Upper lobe of right lung (tissue), 1 donor: ENCODE data around the gene MLLT1. TPM values are rescaled to one million over a fixed set of nuclear protein-coding genes. Genes with fewer than 3 reads are reported as not detected.

Source experiments
- ATAC-seq: fragments of 200-7000 bp; cut with Tn5 transposase; one replicate; pipeline ENCODE4 v1.9.1; 2020; ENCODE audit warnings: mild to moderate bottlenecking, moderate library complexity
- DNase-seq: peaks from one replicate; pipeline ENCODE4 v3.0.0-alpha.2; 2020
- H3K27ac ChIP-seq: fragments of 200-600 bp; one replicate; pipeline ENCODE4 v1.8.0; 2022
- H3K27me3 ChIP-seq: fragments of 200-600 bp; one replicate; pipeline ENCODE4 v1.8.0; 2022; ENCODE audit warnings: mild to moderate bottlenecking
- H3K36me3 ChIP-seq: fragments of 200-600 bp; one replicate; pipeline ENCODE4 v1.8.0; 2022
- H3K4me1 ChIP-seq: fragments of 200-600 bp; one replicate; pipeline ENCODE4 v1.8.0; 2022
- H3K4me3 ChIP-seq: fragments of 200-600 bp; one replicate; pipeline ENCODE4 v1.8.0; 2022; ENCODE audit warnings: mild to moderate bottlenecking
- H3K9me3 ChIP-seq: fragments of 200-600 bp; one replicate; pipeline ENCODE4 v1.8.0; 2022
- intact Hi-C: fragments of 100-400 bp; cut with DNase I; formaldehyde crosslinking; loops from one replicate; pipeline ENCODE4 v1.11.0; 2022
- total RNA-seq: library from RNA; stranded (reverse); fragmentation: NEBNext Ultra II Directional; extraction: Animal tissue kit (Norgen Biotek cat#: 25700); gene quantifications from one replicate; pipeline ENCODE4 v1.2.1, GENCODE V29; 2021
- TF ChIP-seq, protein P1 (sequence below): fragments of 200-600 bp; IDR thresholded peaks from one replicate; pipeline ENCODE4 v1.8.0; 2022; ENCODE audit warnings: antibody characterized with exemption
- donor health status: DM: no; HTN: yes; CAD: no; lungs with severe emphysema.

The MLLT1 gene
- total RNA-seq, 1 donor from 2014 or later = 73.4 TPM

DNA sequence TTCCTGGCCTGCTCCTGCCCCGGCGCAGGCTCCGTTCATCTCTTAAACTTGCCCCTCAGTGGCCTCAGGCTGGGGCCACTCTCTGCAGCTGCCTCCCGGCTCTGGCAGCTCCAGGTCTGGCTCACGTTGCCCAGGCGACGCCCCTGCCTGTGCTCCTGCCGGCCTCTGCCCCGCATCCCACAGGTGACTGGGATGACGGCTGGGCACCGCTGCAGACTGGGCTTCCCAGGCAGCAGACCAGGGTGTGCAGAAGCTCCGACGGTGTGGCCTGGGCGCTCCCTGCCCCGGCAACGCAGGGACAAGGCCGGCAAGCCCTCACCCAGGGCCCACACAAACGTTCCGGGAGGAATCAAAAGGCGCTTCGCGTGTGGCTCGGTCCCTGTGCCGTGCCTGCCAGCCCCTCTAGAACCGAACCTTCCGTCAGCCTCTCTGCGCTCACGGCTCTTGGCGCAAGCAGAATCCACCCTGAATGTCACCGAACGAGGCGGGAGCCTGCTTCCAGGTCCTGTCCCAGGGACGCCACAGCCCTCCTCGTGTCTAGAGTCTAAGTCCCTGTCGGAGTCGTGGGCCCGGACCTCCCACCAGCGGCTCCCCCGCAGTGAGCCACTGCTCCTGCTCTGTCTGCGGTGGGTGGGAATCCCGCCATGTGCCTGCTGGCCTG, 64.8 kb downstream of the MLLT1 start:
- ATAC-seq = no peak
- intact Hi-C loops = loop anchor here (5.0 kb wide), 1 partner anchor 82 kb away; no protein-coding TSS in a partner anchor
- H3K9me3 ChIP-seq = no peaks in the 10 kb centered on the region
- peak; percentile 65 for DNase-seq
- H3K27ac ChIP-seq = no peak overlapping the region
- H3K4me1 ChIP-seq = peaks cover 28% of the 10 kb centered on the region
- no peak overlapping the region for H3K4me3 ChIP-seq
- H3K27me3 ChIP-seq = no peaks in the 10 kb centered on the region
- TF ChIP-seq, protein P1, sequence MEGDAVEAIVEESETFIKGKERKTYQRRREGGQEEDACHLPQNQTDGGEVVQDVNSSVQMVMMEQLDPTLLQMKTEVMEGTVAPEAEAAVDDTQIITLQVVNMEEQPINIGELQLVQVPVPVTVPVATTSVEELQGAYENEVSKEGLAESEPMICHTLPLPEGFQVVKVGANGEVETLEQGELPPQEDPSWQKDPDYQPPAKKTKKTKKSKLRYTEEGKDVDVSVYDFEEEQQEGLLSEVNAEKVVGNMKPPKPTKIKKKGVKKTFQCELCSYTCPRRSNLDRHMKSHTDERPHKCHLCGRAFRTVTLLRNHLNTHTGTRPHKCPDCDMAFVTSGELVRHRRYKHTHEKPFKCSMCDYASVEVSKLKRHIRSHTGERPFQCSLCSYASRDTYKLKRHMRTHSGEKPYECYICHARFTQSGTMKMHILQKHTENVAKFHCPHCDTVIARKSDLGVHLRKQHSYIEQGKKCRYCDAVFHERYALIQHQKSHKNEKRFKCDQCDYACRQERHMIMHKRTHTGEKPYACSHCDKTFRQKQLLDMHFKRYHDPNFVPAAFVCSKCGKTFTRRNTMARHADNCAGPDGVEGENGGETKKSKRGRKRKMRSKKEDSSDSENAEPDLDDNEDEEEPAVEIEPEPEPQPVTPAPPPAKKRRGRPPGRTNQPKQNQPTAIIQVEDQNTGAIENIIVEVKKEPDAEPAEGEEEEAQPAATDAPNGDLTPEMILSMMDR = no peak
- H3K36me3 ChIP-seq = peaks cover 28% of the 10 kb centered on the region

DNA sequence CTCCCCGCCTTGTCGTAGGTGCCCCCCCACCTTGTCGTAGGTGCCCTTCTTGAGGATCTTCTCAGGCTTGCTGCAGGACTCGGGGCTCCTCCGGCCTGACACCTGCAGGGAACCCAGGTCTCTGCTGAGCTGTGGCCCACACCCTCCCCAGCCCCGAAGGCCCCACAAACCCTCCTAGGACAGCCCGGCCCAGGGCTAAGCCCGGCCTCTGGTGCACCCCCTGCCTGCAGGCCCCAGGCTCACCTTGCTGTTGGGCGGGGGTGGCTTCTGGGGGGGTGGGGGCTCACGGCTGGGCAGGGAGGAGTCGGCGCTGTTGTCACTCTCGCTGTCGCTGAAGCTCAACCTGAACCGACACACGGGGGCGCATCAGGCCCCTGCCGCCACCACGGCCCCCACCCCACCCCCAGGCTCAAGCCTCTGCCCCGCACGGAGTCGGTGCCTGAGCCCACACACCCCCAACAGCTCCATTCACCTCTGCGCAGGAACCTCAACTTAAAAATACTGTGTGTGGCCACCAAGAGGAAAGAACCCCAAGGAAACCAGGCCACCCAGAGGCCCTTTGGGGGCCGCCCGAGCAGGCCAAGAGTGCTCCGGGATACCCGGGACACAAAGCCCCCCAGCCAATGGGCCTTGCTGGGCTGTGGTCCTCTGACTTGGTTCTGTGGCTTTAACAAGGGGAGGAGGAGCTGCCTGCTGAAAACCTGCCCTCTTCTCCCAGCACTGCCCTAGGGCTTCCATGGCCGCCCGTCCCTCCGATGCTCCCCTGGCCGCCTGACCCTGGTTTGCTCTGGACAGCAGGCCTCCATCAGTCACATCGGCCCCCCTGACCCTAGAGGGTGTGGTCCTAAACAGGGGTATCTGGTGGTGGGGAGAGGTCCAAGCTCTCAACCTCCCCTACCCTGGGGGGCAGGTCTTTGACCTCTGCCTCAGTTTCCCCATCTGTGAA, 65.8 kb downstream of the MLLT1 start:
- Histone ChIP-seq H3K4me3 (no peak overlapping the region), H3K9me3 (no peaks in the 10 kb centered on the region), H3K36me3 (peaks cover 28% of the 10 kb centered on the region), H3K27ac (no peak overlapping the region), H3K27me3 (no peaks in the 10 kb centered on the region), H3K4me1 (peaks cover 18% of the 10 kb centered on the region)
- intact Hi-C loops = no loop called here
- TF ChIP-seq, protein P1 = no peak
- DNase-seq (peak; percentile 56), ATAC-seq (no peak)

DNA sequence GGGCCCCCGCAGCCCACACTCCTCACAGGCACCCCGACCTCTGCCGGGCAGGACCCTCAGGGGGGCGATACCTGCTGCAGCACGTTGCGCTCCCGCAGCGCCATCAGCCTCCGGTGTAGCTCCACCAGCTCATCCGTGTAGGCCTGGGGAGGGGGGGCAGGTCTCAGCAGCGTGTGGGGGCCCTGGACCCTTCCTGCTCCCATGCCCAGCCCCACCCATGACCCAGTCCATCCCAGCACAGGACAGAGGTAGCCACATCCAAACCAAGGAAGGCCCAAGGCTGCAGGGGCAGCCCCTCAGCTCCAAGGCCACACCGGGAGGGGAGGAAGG, 66.5 kb downstream of the MLLT1 start:
- H3K27ac ChIP-seq = no peak overlapping the region
- intact Hi-C loops = no loop called here
- H3K27me3 ChIP-seq = no peaks in the 10 kb centered on the region
- ATAC-seq (no peak), DNase-seq (peak; percentile 61)
- peaks cover 28% of the 10 kb centered on the region for H3K36me3 ChIP-seq
- H3K9me3 ChIP-seq = no peaks in the 10 kb centered on the region
- TF ChIP-seq, protein P1 = no peak
- peaks cover 12% of the 10 kb centered on the region for H3K4me1 ChIP-seq
- no peak overlapping the region for H3K4me3 ChIP-seq

DNA sequence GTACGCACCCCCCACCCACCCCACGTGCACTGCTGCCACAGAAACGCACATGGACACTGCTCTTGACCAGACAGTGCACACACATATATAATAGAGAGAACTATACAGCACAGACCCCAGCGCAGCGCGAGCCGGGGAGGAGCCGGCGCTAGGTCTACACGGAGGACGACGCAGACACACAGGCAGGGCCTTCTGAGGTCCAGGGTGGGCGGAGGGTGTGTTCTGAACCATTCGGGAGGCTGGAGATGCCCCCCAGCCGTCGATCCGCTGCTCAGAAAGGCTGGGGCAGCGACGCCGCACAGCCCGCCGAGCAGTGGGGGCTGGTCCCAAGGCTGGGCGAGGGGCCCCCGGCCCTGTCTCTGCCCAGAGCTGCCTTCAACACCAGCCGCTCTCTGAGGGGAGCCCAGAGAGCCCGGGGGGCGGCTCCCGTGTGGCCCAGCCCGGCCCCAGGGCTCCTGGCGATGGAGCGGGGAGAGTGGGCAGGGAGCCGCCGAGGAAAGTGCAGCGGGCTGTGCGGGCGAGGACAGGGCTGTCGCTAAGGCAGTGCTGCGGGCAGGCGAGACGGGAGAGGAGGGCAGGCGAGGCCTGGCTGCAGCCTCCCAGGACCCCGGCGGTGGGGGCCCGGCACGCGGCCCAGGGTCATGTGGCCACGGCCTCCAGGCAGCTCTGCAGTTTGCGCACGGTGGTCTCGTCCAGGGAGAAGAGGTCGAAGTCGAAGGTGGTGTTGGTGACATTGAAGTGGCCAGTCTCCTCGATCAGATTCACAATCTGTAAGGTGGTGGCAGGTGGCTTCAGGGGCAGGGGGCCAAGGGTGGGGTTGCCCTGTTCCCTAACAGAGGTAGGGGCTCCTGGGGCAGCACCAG, 67.1 kb downstream of the MLLT1 start:
- ATAC-seq (no peak), DNase-seq (peak; percentile 66)
- TF ChIP-seq, protein P1 = no peak
- intact Hi-C loops = no loop called here
- Histone ChIP-seq H3K4me3 (no peak overlapping the region), H3K36me3 (peaks cover 28% of the 10 kb centered on the region), H3K27ac (no peak overlapping the region), H3K4me1 (peaks cover 6% of the 10 kb centered on the region), H3K9me3 (no peaks in the 10 kb centered on the region), H3K27me3 (no peaks in the 10 kb centered on the region)

DNA sequence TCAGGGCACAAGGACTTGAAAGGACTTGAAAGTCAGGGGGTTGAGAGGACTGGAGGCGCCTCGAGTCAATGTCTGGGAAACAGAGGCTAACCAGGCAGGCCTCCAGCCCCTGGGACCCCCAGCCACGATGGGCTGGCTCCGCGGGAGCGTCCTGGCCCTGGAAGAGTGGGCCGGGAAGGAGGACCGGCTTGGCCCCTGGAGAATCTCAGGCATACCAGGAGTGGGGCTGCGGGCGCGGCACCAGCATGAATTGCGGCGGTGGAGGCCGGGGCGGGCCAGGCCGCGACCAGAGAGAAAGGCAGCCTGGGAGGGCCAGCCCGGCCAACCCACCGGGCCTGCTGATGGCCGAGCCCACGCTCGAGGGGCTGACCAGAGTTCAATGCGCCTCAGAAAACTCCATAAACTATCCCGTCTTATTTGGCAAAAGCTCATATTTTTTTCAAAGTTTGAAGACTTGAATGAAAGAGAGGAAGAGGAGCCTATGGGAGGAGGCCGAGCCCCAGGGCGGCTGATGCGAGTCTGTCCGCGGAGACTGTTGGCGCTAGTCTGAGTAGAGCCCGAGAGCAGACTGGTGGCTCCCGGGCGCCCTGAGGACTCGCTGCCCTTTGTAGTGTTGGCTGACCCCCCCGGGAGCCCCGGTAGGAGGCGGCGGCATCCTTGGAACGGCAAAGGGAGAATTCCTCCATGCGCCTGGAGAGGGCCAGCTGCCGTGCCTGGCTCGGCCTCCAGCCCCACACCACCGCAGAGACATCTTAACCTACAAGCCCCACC, 68.0 kb downstream of the MLLT1 start:
- ATAC-seq (no peak), DNase-seq (peak; percentile 59)
- Histone ChIP-seq H3K27me3 (no peaks in the 10 kb centered on the region), H3K9me3 (no peaks in the 10 kb centered on the region), H3K4me1 (no peaks in the 10 kb centered on the region), H3K36me3 (peaks cover 28% of the 10 kb centered on the region), H3K27ac (no peak overlapping the region), H3K4me3 (no peak overlapping the region)
- intact Hi-C loops = no loop called here
- TF ChIP-seq, protein P1 = no peak
